H9 (cell line): ENCODE measurements around the gene GTF2H3. TPM values are rescaled to one million over a fixed set of nuclear protein-coding genes. Genes with fewer than 3 reads are reported as not detected.

Experiments used
- DNase-seq: peaks from one replicate; pipeline ENCODE4 v3.0.0-alpha.2; 2017
- H2AFZ ChIP-seq: one replicate; pipeline ENCODE4 v1.6.1; 2013; ENCODE audit warnings: mild to moderate bottlenecking, low read length, control low read depth, moderate library complexity
- H2AK5ac ChIP-seq: 2 replicates; pipeline ENCODE4 v1.6.1; 2013; ENCODE audit warnings: low read length, control low read depth, mixed read lengths; ENCODE audit not compliant: insufficient read length
- H2BK120ac ChIP-seq: one replicate; pipeline ENCODE4 v1.6.1; 2013; ENCODE audit warnings: low read depth, mild to moderate bottlenecking, low read length, control low read depth, inconsistent platforms; ENCODE audit not compliant: poor library complexity, severe bottlenecking
- H2BK12ac ChIP-seq: 2 replicates; pipeline ENCODE4 v1.6.1; 2013; ENCODE audit warnings: low read length, control low read depth, mixed read lengths, low read depth; ENCODE audit not compliant: insufficient read length
- H2BK15ac ChIP-seq: 2 replicates; pipeline ENCODE4 v1.6.1; 2013; ENCODE audit warnings: low read depth, low read length, control low read depth
- H2BK20ac ChIP-seq: one replicate; pipeline ENCODE4 v1.6.1; 2013; ENCODE audit warnings: low read depth, mild to moderate bottlenecking, low read length, control low read depth, inconsistent platforms; ENCODE audit not compliant: poor library complexity, severe bottlenecking
- H2BK5ac ChIP-seq: 2 replicates; pipeline ENCODE4 v1.6.1; 2013; ENCODE audit warnings: low read length, control low read depth, mixed read lengths; ENCODE audit not compliant: insufficient read length
- H3K14ac ChIP-seq: 2 replicates; pipeline ENCODE4 v1.6.1; 2013; ENCODE audit warnings: low read length, control low read depth; ENCODE audit not compliant: insufficient read depth
- H3K18ac ChIP-seq: 2 replicates; pipeline ENCODE4 v1.6.1; 2013; ENCODE audit warnings: low read depth, mild to moderate bottlenecking, mixed read lengths, low read length, control low read depth; ENCODE audit not compliant: insufficient read length
- H3K23ac ChIP-seq: 2 replicates; pipeline ENCODE4 v1.6.1; 2013; ENCODE audit warnings: low read length, control low read depth, mixed read lengths, low read depth; ENCODE audit not compliant: insufficient read length
- H3K23me2 ChIP-seq: 2 replicates; pipeline ENCODE4 v1.6.1; 2013; ENCODE audit warnings: low read depth, mild to moderate bottlenecking, mixed read lengths, low read length, control low read depth; ENCODE audit not compliant: insufficient read length, poor library complexity, severe bottlenecking
- H3K27ac ChIP-seq: 2 replicates; pipeline ENCODE4 v1.5.1; 2013; ENCODE audit warnings: low read length, control low read depth, mixed read lengths, low read depth; ENCODE audit not compliant: insufficient read length
- H3K27me3 ChIP-seq: 2 replicates; pipeline ENCODE4 v1.6.1; 2013; ENCODE audit warnings: low read length, control low read depth, inconsistent platforms; ENCODE audit not compliant: insufficient read depth
- H3K4ac ChIP-seq: 2 replicates; pipeline ENCODE4 v1.6.1; 2013; ENCODE audit warnings: low read depth, mild to moderate bottlenecking, control low read depth, inconsistent platforms, low read length, moderate library complexity
- H3K4me1 ChIP-seq: 2 replicates; pipeline ENCODE4 v1.6.1; 2013; ENCODE audit warnings: low read length, control low read depth, inconsistent platforms; ENCODE audit not compliant: insufficient read depth
- H3K4me2 ChIP-seq: 2 replicates; pipeline ENCODE4 v1.6.1; 2013; ENCODE audit warnings: low read length, control low read depth, mixed read lengths; ENCODE audit not compliant: insufficient read length, insufficient read depth
- H3K56ac ChIP-seq: 2 replicates; pipeline ENCODE4 v1.6.1; 2013; ENCODE audit warnings: low read depth, mild to moderate bottlenecking, mixed read lengths, low read length, control low read depth; ENCODE audit not compliant: insufficient read length
- H3K79me1 ChIP-seq: 2 replicates; pipeline ENCODE4 v1.6.1; 2013; ENCODE audit warnings: low read depth, mild to moderate bottlenecking, moderate library complexity, low read length, control low read depth, inconsistent platforms; ENCODE audit not compliant: insufficient read depth, poor library complexity, severe bottlenecking
- H3K79me2 ChIP-seq: 2 replicates; pipeline ENCODE4 v1.6.1; 2013; ENCODE audit warnings: low read length, control low read depth, inconsistent platforms; ENCODE audit not compliant: insufficient read depth
- H3K9ac ChIP-seq: 2 replicates; pipeline ENCODE4 v1.6.1; 2013; ENCODE audit warnings: low read length, control low read depth, mixed read lengths; ENCODE audit not compliant: insufficient read length; ENCODE audit errors: extremely low read depth
- H3K9me3 ChIP-seq: one replicate; pipeline ENCODE4 v1.6.1; 2013; ENCODE audit warnings: low read depth, low read length, inconsistent platforms; ENCODE audit not compliant: control insufficient read depth
- H3T11ph ChIP-seq: one replicate; pipeline ENCODE4 v1.6.1; 2013; ENCODE audit warnings: mild to moderate bottlenecking, low read length, control low read depth, inconsistent platforms
- H4K20me1 ChIP-seq: one replicate; pipeline ENCODE4 v1.6.1; 2013; ENCODE audit not compliant: control insufficient read depth, insufficient read length, insufficient read depth
- H4K5ac ChIP-seq: 2 replicates; pipeline ENCODE4 v1.6.1; 2013; ENCODE audit warnings: low read depth, mild to moderate bottlenecking, mixed read lengths, low read length, control low read depth; ENCODE audit not compliant: insufficient read length
- H4K8ac ChIP-seq: replicated peaks from 2 replicates; pipeline ENCODE4 v1.6.1; 2013; ENCODE audit warnings: low read length, control low read depth, mixed read lengths, low read depth; ENCODE audit not compliant: insufficient read length
- H4K91ac ChIP-seq: 2 replicates; pipeline ENCODE4 v1.6.1; 2013; ENCODE audit warnings: low read depth, mild to moderate bottlenecking, moderate library complexity, mixed read lengths, low read length, control low read depth; ENCODE audit not compliant: insufficient read length
- H3K27ac Mint-ChIP-seq, 3 experiments: 2 replicates in 2 of 3; 3 replicates in 1 of 3; pipeline ENCODE4 v1.8.0; 2020 to 2021; ENCODE audit warnings: mixed read lengths in 3 of 3, mild to moderate bottlenecking in 1 of 3, moderate library complexity in 1 of 3
- H3K27me3 Mint-ChIP-seq: 2 replicates; pipeline ENCODE4 v1.8.0; 2021; ENCODE audit warnings: low read depth, mild to moderate bottlenecking, moderate library complexity, mixed read lengths
- H3K36me3 Mint-ChIP-seq, 3 experiments: 2 replicates in 2 of 3; 3 replicates in 1 of 3; pipeline ENCODE4 v1.8.0; 2020 to 2021; ENCODE audit warnings: low read depth in 3 of 3, mixed read lengths in 3 of 3; ENCODE audit not compliant: insufficient read depth in 1 of 3
- H3K4me1 Mint-ChIP-seq, 2 experiments: 2 replicates each; pipeline ENCODE4 v1.8.0; 2020; ENCODE audit warnings: mixed read lengths in 2 of 2
- H3K4me3 Mint-ChIP-seq, 2 experiments: 2 replicates in 1 of 2; 3 replicates in 1 of 2; pipeline ENCODE4 v1.8.0; 2020 to 2021; ENCODE audit warnings: mild to moderate bottlenecking in 2 of 2, mixed read lengths in 2 of 2, moderate library complexity in 1 of 2
- H3K9me3 Mint-ChIP-seq, 2 experiments: 2 replicates in 1 of 2; 3 replicates in 1 of 2; pipeline ENCODE4 v1.8.0; 2020; ENCODE audit warnings: mild to moderate bottlenecking in 2 of 2, mixed read lengths in 2 of 2, moderate library complexity in 1 of 2
- WGBS: extraction: QIAGEN DNeasy Blood & Tissue Kit; methylation state at CpG from one replicate; pipeline ENCODE4 v1.1.7; 2013; ENCODE audit warnings: missing lambda C conversion rate, low lambda C conversion rate, mixed read lengths; ENCODE audit not compliant: insufficient read length; ENCODE audit errors: extremely low coverage; 5-methylcytosine and 5-hydroxymethylcytosine counted together
- total RNA-seq: library from RNA; stranded (reverse); gene quantifications from 2 replicates; pipeline ENCODE4 v1.2.1, GENCODE V29; 2021
- TF ChIP-seq, protein P1 (sequence below): fragments of 200-600 bp; sonication (generic); conservative IDR thresholded peaks from 3 replicates; pipeline ENCODE4 v1.8.0; 2021; ENCODE audit warnings: antibody characterized with exemption, mild to moderate bottlenecking

Gene GTF2H3
- total RNA-seq, 1 experiment from 2014 or later = 39.2 TPM

DNA sequence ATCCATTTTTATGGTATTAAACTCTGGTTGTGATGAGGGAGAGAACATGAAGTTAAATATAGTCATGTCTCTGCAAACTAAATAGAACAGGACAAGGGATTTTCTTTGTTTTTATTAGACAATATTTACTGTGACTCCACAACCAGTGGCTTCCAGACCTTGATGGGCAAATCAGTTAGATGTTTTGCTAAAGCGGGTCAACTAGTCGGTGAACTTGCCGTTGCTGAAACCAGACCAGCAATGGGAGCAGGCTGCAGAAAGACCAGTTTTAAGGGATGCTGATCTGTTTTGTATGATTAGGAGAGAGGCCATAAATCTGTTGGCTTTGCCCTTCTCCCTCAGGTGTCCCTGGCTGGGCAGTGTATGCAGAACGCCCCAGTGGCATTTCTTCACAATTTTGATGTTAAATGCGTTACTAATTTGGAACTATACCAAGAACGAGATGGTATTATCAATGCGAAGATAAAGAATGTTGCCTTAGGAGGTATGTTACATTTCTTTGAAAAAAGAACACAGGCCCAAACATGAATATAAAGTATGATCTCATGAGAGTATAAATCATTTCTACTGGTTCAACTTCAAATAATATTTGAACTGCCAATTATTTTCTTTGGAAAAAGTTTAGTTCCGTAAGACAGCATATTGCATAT is 56.7 kb downstream of the GTF2H3 start:
- Histone ChIP-seq H3K27me3 (no peaks in the 10 kb centered on the region), H2BK20ac (no peak overlapping the region), H3K18ac (no peak overlapping the region), H4K20me1 (no peaks in the 10 kb centered on the region), H2BK12ac (no peak overlapping the region), H3T11ph (no peak overlapping the region), H3K14ac (no peak overlapping the region), H2BK5ac (no peak overlapping the region), H3K4ac (no peak overlapping the region), H3K4me1 (no peaks in the 10 kb centered on the region), H4K5ac (no peak overlapping the region), H4K8ac (no peak overlapping the region), H3K23me2 (no peaks in the 10 kb centered on the region), H2AFZ (no peak overlapping the region), H2BK15ac (no peak overlapping the region), H3K79me2 (no peaks in the 10 kb centered on the region), H3K56ac (no peak overlapping the region), H4K91ac (no peak overlapping the region), H3K9ac (no peak overlapping the region), H3K4me2 (no peak overlapping the region), H2AK5ac (no peak overlapping the region), H3K79me1 (no peaks in the 10 kb centered on the region), H3K9me3 (no peaks in the 10 kb centered on the region), H3K23ac (no peak overlapping the region), H3K27ac (no peak overlapping the region), H2BK120ac (no peak overlapping the region)
- Mint-ChIP-seq H3K9me3 (no peaks in the 10 kb centered on the region), H3K27me3 (no peaks in the 10 kb centered on the region), H3K27ac (no peak overlapping the region), H3K36me3 (peaks cover 0 to 4% (median 0%) of the 10 kb centered on the region in 3 experiments; a peak in 2 of 7 replicates), H3K4me3 (no peak overlapping the region), H3K4me1 (no peaks in the 10 kb centered on the region)
- DNase-seq = no peak
- WGBS = no CpG with 5 or more reads among the region's 8 CpGs
- TF ChIP-seq, protein P1, sequence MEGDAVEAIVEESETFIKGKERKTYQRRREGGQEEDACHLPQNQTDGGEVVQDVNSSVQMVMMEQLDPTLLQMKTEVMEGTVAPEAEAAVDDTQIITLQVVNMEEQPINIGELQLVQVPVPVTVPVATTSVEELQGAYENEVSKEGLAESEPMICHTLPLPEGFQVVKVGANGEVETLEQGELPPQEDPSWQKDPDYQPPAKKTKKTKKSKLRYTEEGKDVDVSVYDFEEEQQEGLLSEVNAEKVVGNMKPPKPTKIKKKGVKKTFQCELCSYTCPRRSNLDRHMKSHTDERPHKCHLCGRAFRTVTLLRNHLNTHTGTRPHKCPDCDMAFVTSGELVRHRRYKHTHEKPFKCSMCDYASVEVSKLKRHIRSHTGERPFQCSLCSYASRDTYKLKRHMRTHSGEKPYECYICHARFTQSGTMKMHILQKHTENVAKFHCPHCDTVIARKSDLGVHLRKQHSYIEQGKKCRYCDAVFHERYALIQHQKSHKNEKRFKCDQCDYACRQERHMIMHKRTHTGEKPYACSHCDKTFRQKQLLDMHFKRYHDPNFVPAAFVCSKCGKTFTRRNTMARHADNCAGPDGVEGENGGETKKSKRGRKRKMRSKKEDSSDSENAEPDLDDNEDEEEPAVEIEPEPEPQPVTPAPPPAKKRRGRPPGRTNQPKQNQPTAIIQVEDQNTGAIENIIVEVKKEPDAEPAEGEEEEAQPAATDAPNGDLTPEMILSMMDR = no peak
